K562 (cell line): Measurements from ENCODE around the gene NCAM2. TPM values are rescaled to one million over a fixed set of nuclear protein-coding genes. Genes with fewer than 3 reads are reported as not detected.

ENCODE experiments used
- ATAC-seq: fragments of 200-7000 bp; cut with Tn5 transposase; 3 replicates; pipeline ENCODE4 v1.9.1; 2020; ENCODE audit warnings: moderate library complexity
- BruUV-seq: library from RNA; stranded (reverse); fragments of 400-500 nt; replicated peaks from 2 replicates; lab custom pipeline; 2021; lab: Mats Ljungman, UMichigan
- CTCF ChIA-PET: fragments of 300-600 bp; formaldehyde crosslinking; extraction: SDS; loops from one replicate; lab custom pipeline; 2021; ENCODE audit warnings: low intra/inter-chr PET ratio; lab: Yijun Ruan, JAX
- POLR2A ChIA-PET: fragments of 300-600, 350-650 bp; sonication (Branson Sonifier 250); formaldehyde crosslinking; extraction: SDS; loops from one replicate; lab custom pipeline; 2021; ENCODE audit warnings: antibody characterized with exemption, inconsistent platforms; lab: Yijun Ruan, JAX
- DNase-seq, 4 experiments: peaks; one replicate each; pipeline versions ENCODE4 v3.0.0 to v3.0.0-alpha.2; 2011 to 2018; ENCODE audit warnings: low spot score in 3 of 4, mixed read lengths in 3 of 4; ENCODE audit errors: extremely low read depth in 1 of 4
- FAIRE-seq: peaks from 2 replicates; lab custom pipeline; 2011; peaks lifted over from hg19 to GRCh38; lab: Jason Lieb, UNC
- H2AFZ ChIP-seq: 2 replicates; pipeline ENCODE4 v1.6.0; 2011; ENCODE audit warnings: low read depth, low read length, control low read depth, inconsistent platforms
- H3K27ac ChIP-seq: fragments of 200-600 bp; 3 replicates; pipeline ENCODE4 v1.8.0; 2011; ENCODE audit warnings: low read depth, mild to moderate bottlenecking, control low read depth, inconsistent platforms, low read length, moderate library complexity, mixed read lengths; ENCODE audit errors: extremely low read depth
- H3K27me3 ChIP-seq, 2 experiments: fragments of 300-600 bp in 1 of 2; 2 replicates in 1 of 2; 3 replicates in 1 of 2; pipeline versions ENCODE4 v1.6.0 to v1.8.0; 2011; ENCODE audit warnings: inconsistent platforms in 2 of 2, low read length in 2 of 2, mild to moderate bottlenecking in 1 of 2, mixed read lengths in 1 of 2, moderate library complexity in 1 of 2; ENCODE audit not compliant: control insufficient read depth in 2 of 2, insufficient read depth in 2 of 2
- H3K36me3 ChIP-seq: fragments of 300-600 bp; 3 replicates; pipeline ENCODE4 v1.8.0; 2011; ENCODE audit warnings: mild to moderate bottlenecking, low read length, inconsistent platforms; ENCODE audit not compliant: control insufficient read depth, insufficient read depth
- H3K4me1 ChIP-seq, 2 experiments: fragments of 200-600 bp in 1 of 2; replicated peaks in 1 of 2; 2 replicates in 1 of 2; 3 replicates in 1 of 2; pipeline versions ENCODE4 v1.5.1 to v1.8.0; 2011; ENCODE audit warnings: inconsistent platforms in 2 of 2, low read length in 2 of 2, mild to moderate bottlenecking in 1 of 2, mixed read lengths in 1 of 2, moderate library complexity in 1 of 2; ENCODE audit not compliant: control insufficient read depth in 2 of 2, insufficient read depth in 2 of 2
- H3K4me2 ChIP-seq: 2 replicates; pipeline ENCODE4 v1.6.1; 2011; ENCODE audit warnings: low read length, control low read depth, inconsistent platforms, mixed read lengths; ENCODE audit not compliant: insufficient read depth
- H3K4me3 ChIP-seq: fragments of 200-600 bp; sonication (generic), shearing (Covaris generic); 2 replicates; pipeline ENCODE4 v1.5.1; 2016; ENCODE audit warnings: control low read depth, inconsistent platforms
- H3K79me2 ChIP-seq: fragments of 200-600 bp; 3 replicates; pipeline ENCODE4 v1.8.0; 2011; ENCODE audit warnings: low read length, inconsistent platforms; ENCODE audit not compliant: control insufficient read depth, insufficient read depth
- H3K9ac ChIP-seq, 2 experiments: 2 replicates each; pipeline versions ENCODE4 v1.6.0 to v1.6.1; 2011; ENCODE audit warnings: low read depth in 2 of 2, low read length in 2 of 2, control low read depth in 1 of 2, inconsistent platforms in 1 of 2, mild to moderate bottlenecking in 1 of 2, mixed read lengths in 1 of 2; ENCODE audit not compliant: insufficient read depth in 1 of 2
- H3K9me1 ChIP-seq: one replicate; pipeline ENCODE4 v1.6.0; 2011; ENCODE audit warnings: inconsistent platforms, mild to moderate bottlenecking, low read length, moderate library complexity; ENCODE audit not compliant: control insufficient read depth, insufficient read depth
- H3K9me3 ChIP-seq: replicated peaks from 2 replicates; pipeline ENCODE4 v1.5.1; 2011; ENCODE audit warnings: low read depth, low read length, inconsistent platforms; ENCODE audit not compliant: control insufficient read depth, insufficient read depth
- H4K20me1 ChIP-seq: replicated peaks from 2 replicates; pipeline ENCODE4 v1.6.1; 2011; ENCODE audit warnings: low read length, inconsistent platforms, mixed read lengths; ENCODE audit not compliant: control insufficient read depth, insufficient read depth
- FOXJ3 ChIP-seq: sonication (generic); formaldehyde crosslinking; IDR thresholded peaks from 2 replicates; pipeline ENCODE4 v1.4.0; 2020; ENCODE audit warnings: mild to moderate bottlenecking, missing genetic modification reagents
- TGIF2 ChIP-seq: sonication (generic); formaldehyde crosslinking; IDR thresholded peaks from 2 replicates; pipeline ENCODE4 v1.8.1; 2022; ENCODE audit warnings: mild to moderate bottlenecking, missing genetic modification reagents, moderate library complexity
- ZNF217 ChIP-seq: sonication (generic); formaldehyde crosslinking; IDR thresholded peaks from 2 replicates; pipeline ENCODE4 v1.8.0; 2022; ENCODE audit warnings: mild to moderate bottlenecking, missing genetic modification reagents
- whole genome bisulfite sequencing: fragments of 100-300 bp; shearing (Covaris generic); methylation state at CpG from one replicate; pipeline ENCODE4 v1.1.6; 2016; ENCODE audit warnings: low coverage, mixed read lengths; ENCODE audit not compliant: insufficient coverage; ENCODE audit errors: missing lambda C conversion rate; 5-methylcytosine and 5-hydroxymethylcytosine counted together
- in situ Hi-C: fragments of 300-500 bp; cut with MboI; formaldehyde crosslinking; loops from 4 replicates; pipeline ENCODE4 v1.15.0; 2018; ENCODE audit warnings: inconsistent platforms, mixed read lengths
- intact Hi-C: fragments of 100-400 bp; cut with micrococcal nuclease; formaldehyde crosslinking; loops from 2 replicates; pipeline ENCODE4 v1.14.2; 2022
- polyA plus RNA-seq, 8 experiments: library from polyadenylated mRNA; depleted of rRNA in 4 of 8; stranded (reverse) in 5 of 8; unstranded in 3 of 8; fragments of >200 nt; fragmentation: Nextera tagmentation in 2 of 8; fragmentation: Illumina TruSeq in 1 of 8; extraction: Ambion mirVana in 2 of 8; extraction: Trizol in 1 of 8; gene quantifications; 2 replicates each; pipeline versions ENCODE4 v1.2.1 to v1.2.3, GENCODE V29; 2011 to 2014; ENCODE audit warnings: inconsistent platforms in 1 of 8, missing spikeins in 1 of 8
- total RNA-seq, 7 experiments: library from RNA; depleted of rRNA in 6 of 7; stranded (reverse); fragments of >200 nt in 6 of 7; fragmentation: Illumina TruSeq in 2 of 7; extraction: Trizol in 2 of 7; gene quantifications; 2 replicates each; pipeline versions ENCODE4 v1.2.1 to v1.2.3, GENCODE V29; 2011 to 2021; ENCODE audit warnings: low replicate concordance in 1 of 7
- TF ChIP-seq, protein P1 (sequence below): sonication (generic); formaldehyde crosslinking; IDR thresholded peaks from 2 replicates; pipeline ENCODE4 v1.8.1; 2023; ENCODE audit warnings: missing genetic modification reagents, mild to moderate bottlenecking, borderline replicate concordance
- TF ChIP-seq, protein P2 (sequence below): fragments of 450-650 bp; IDR thresholded peaks from 2 replicates; pipeline ENCODE4 v1.6.1; 2016; ENCODE audit warnings: mild to moderate bottlenecking, moderate library complexity

The NCAM2 gene
- total and polyA plus RNA-seq, 9 of the 15 experiments (the other 6 are each of a cell fraction or from before 2014, with no cell fraction given) = 14.0 to 58.2 (median 27.8) TPM

DNA sequence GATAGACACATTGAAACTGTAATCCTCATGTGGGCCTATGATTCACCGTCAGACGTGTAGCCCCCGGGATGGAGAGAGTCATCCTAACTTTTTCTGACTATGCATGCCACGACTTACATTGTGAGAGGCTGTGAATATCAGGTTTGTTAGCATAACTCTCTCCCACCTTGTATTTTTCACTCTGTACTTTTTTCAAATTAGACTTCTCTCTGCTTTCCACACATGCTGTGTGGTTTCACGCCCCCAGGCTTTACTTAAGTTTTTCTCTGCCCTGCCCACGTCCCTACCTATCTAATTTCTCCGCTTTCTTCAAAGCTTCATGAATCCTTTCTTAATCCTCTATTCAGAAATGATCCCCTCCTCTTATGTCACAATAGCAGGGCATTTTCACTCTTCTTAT lies 3.4 kb upstream of the NCAM2 start:
- Histone ChIP-seq H3K4me1 (peaks cover 0 to 16% of the 10 kb centered on the region in 2 experiments; a peak in 3 of 5 replicates), H3K79me2 (no peaks in the 10 kb centered on the region), H3K9me3 (no peaks in the 10 kb centered on the region), H2AFZ (no peak overlapping the region), H3K27me3 (peaks cover 0 to 7% of the 10 kb centered on the region in 2 experiments; a peak in 1 of 5 replicates), H4K20me1 (no peaks in the 10 kb centered on the region), H3K9me1 (no peaks in the 10 kb centered on the region), H3K4me3 (no peak overlapping the region), H3K9ac (no peak overlapping the region), H3K4me2 (no peak overlapping the region), H3K27ac (no peak overlapping the region), H3K36me3 (no peaks in the 10 kb centered on the region)
- no TSS peak for BruUV-seq
- CTCF ChIA-PET = no interaction called here
- TF ChIP-seq TGIF2 (CRISPR knock-in tag) = no peak
- TF ChIP-seq FOXJ3 (CRISPR knock-in tag) = no peak
- TF ChIP-seq, protein P1, sequence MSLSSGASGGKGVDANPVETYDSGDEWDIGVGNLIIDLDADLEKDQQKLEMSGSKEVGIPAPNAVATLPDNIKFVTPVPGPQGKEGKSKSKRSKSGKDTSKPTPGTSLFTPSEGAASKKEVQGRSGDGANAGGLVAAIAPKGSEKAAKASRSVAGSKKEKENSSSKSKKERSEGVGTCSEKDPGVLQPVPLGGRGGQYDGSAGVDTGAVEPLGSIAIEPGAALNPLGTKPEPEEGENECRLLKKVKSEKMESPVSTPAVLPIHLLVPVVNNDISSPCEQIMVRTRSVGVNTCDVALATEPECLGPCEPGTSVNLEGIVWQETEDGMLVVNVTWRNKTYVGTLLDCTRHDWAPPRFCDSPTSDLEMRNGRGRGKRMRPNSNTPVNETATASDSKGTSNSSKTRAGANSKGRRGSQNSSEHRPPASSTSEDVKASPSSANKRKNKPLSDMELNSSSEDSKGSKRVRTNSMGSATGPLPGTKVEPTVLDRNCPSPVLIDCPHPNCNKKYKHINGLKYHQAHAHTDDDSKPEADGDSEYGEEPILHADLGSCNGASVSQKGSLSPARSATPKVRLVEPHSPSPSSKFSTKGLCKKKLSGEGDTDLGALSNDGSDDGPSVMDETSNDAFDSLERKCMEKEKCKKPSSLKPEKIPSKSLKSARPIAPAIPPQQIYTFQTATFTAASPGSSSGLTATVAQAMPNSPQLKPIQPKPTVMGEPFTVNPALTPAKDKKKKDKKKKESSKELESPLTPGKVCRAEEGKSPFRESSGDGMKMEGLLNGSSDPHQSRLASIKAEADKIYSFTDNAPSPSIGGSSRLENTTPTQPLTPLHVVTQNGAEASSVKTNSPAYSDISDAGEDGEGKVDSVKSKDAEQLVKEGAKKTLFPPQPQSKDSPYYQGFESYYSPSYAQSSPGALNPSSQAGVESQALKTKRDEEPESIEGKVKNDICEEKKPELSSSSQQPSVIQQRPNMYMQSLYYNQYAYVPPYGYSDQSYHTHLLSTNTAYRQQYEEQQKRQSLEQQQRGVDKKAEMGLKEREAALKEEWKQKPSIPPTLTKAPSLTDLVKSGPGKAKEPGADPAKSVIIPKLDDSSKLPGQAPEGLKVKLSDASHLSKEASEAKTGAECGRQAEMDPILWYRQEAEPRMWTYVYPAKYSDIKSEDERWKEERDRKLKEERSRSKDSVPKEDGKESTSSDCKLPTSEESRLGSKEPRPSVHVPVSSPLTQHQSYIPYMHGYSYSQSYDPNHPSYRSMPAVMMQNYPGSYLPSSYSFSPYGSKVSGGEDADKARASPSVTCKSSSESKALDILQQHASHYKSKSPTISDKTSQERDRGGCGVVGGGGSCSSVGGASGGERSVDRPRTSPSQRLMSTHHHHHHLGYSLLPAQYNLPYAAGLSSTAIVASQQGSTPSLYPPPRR (CRISPR knock-in tag) = no peak
- no peak for TF ChIP-seq ZNF217 (CRISPR knock-in tag)
- TF ChIP-seq, protein P2, sequence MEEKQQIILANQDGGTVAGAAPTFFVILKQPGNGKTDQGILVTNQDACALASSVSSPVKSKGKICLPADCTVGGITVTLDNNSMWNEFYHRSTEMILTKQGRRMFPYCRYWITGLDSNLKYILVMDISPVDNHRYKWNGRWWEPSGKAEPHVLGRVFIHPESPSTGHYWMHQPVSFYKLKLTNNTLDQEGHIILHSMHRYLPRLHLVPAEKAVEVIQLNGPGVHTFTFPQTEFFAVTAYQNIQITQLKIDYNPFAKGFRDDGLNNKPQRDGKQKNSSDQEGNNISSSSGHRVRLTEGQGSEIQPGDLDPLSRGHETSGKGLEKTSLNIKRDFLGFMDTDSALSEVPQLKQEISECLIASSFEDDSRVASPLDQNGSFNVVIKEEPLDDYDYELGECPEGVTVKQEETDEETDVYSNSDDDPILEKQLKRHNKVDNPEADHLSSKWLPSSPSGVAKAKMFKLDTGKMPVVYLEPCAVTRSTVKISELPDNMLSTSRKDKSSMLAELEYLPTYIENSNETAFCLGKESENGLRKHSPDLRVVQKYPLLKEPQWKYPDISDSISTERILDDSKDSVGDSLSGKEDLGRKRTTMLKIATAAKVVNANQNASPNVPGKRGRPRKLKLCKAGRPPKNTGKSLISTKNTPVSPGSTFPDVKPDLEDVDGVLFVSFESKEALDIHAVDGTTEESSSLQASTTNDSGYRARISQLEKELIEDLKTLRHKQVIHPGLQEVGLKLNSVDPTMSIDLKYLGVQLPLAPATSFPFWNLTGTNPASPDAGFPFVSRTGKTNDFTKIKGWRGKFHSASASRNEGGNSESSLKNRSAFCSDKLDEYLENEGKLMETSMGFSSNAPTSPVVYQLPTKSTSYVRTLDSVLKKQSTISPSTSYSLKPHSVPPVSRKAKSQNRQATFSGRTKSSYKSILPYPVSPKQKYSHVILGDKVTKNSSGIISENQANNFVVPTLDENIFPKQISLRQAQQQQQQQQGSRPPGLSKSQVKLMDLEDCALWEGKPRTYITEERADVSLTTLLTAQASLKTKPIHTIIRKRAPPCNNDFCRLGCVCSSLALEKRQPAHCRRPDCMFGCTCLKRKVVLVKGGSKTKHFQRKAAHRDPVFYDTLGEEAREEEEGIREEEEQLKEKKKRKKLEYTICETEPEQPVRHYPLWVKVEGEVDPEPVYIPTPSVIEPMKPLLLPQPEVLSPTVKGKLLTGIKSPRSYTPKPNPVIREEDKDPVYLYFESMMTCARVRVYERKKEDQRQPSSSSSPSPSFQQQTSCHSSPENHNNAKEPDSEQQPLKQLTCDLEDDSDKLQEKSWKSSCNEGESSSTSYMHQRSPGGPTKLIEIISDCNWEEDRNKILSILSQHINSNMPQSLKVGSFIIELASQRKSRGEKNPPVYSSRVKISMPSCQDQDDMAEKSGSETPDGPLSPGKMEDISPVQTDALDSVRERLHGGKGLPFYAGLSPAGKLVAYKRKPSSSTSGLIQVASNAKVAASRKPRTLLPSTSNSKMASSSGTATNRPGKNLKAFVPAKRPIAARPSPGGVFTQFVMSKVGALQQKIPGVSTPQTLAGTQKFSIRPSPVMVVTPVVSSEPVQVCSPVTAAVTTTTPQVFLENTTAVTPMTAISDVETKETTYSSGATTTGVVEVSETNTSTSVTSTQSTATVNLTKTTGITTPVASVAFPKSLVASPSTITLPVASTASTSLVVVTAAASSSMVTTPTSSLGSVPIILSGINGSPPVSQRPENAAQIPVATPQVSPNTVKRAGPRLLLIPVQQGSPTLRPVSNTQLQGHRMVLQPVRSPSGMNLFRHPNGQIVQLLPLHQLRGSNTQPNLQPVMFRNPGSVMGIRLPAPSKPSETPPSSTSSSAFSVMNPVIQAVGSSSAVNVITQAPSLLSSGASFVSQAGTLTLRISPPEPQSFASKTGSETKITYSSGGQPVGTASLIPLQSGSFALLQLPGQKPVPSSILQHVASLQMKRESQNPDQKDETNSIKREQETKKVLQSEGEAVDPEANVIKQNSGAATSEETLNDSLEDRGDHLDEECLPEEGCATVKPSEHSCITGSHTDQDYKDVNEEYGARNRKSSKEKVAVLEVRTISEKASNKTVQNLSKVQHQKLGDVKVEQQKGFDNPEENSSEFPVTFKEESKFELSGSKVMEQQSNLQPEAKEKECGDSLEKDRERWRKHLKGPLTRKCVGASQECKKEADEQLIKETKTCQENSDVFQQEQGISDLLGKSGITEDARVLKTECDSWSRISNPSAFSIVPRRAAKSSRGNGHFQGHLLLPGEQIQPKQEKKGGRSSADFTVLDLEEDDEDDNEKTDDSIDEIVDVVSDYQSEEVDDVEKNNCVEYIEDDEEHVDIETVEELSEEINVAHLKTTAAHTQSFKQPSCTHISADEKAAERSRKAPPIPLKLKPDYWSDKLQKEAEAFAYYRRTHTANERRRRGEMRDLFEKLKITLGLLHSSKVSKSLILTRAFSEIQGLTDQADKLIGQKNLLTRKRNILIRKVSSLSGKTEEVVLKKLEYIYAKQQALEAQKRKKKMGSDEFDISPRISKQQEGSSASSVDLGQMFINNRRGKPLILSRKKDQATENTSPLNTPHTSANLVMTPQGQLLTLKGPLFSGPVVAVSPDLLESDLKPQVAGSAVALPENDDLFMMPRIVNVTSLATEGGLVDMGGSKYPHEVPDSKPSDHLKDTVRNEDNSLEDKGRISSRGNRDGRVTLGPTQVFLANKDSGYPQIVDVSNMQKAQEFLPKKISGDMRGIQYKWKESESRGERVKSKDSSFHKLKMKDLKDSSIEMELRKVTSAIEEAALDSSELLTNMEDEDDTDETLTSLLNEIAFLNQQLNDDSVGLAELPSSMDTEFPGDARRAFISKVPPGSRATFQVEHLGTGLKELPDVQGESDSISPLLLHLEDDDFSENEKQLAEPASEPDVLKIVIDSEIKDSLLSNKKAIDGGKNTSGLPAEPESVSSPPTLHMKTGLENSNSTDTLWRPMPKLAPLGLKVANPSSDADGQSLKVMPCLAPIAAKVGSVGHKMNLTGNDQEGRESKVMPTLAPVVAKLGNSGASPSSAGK = no peak
- ATAC-seq = no peak
- whole genome bisulfite sequencing = 7% methylated on average over 7 of the region's 7 CpGs
- in situ Hi-C loops (no loop called here), intact Hi-C loops (loop anchor here (5.0 kb wide), 1 partner anchor 928 kb away; no protein-coding TSS in a partner anchor)
- no peak for DNase-seq
- POLR2A ChIA-PET = no interaction called here
- FAIRE-seq = no peak
